ENCODE data around the gene LCLAT1.

LCLAT1 gene

DNA sequence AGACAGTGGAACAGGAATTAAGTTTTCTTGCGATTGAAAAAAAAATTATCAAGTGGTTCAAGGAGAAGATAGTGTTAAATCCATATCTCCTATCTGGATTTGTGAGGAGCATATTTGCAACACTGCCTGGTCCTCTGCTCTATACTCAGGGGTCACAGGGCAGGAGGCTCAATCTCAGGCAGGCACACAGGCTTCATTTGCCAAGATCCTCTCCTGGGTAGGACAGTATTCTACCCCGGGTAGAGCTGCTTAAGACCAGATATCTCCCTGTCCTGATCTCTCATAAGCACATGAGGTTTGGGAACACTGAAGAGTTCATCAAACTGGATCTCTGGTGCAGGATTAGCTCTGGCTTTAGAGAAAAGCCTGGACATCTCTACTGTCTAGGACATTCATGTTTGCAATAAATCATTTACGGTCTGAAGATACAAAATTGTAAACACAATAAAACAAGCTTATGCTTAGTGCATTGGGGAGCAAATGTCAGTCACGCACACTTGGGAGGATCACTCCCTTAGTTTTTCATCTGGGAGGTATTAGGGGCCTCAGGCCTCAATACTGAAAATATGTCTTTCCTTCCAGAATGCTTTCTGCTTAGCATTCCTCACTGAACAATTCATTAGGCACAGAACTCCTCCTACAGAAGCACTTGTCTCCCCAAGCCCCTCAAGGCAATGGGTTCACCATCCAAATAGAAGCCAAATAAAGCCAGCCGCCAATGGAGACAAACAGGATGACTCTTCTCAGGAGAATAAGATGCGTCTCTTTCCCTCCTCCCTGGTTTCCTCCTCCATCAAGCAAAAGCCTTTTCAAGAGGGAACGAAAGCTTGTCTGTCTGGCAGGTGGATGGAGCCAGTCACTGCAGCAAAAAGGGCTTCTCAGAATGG lies 34.1 kb upstream of the LCLAT1 start:
- TF ChIP-seq GATA3 (IDR thresholded peaks at IDR 0.05; ENCODE audit: low read depth, low read length) (no peak), GATA2 (IDR thresholded peaks at IDR 0.05; ENCODE audit: low read depth, low read length) (no peak; the same call in 1 of the 2 replicates)

DNA sequence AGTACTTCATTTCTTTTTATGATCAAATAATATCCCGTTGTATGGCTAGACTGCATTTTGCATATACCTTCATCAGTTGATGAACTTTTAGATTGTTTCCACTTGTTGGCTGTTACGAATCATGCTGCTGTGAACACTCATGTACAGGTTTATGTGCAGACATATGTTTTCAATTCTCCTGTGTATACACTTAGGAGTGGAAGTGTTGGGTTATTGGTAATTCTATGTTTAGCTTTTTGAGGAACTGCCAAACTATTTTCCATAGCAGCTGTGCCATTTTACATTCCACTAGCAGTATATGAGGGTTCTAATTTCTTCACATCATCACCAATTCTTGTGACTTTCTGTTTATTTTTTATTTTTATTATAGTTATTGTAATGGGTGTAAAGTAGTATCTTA lies 32.1 kb upstream of the LCLAT1 start:
- no peak for TF ChIP-seq GATA3 (IDR thresholded peaks at IDR 0.05; ENCODE audit: low read depth, low read length)
- no peak for TF ChIP-seq GATA2 (IDR thresholded peaks at IDR 0.05; ENCODE audit: low read depth, low read length)

DNA sequence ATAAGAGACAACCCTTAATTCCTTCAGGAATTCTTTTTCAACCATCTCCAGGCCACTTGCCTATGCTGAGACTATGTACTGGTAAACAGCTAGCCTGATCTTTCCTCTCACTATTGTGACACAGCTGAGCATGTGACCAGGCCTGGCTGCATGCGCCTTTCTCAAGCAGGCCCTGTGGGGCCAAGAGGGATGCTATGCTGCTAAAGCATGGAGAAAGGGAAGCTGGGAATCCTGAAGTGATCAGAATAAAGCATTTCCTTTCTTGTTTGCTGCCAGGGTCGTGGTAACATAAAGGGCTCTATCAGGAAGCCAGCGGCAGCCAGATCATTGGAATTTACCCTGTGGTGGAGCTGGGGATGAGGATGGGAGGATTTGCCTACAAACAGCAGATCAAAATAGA lies 29.8 kb upstream of the LCLAT1 start:
- TF ChIP-seq GATA3 (IDR thresholded peaks at IDR 0.05; ENCODE audit: low read depth, low read length) (no peak), GATA2 (IDR thresholded peaks at IDR 0.05; ENCODE audit: low read depth, low read length) (no peak)

DNA sequence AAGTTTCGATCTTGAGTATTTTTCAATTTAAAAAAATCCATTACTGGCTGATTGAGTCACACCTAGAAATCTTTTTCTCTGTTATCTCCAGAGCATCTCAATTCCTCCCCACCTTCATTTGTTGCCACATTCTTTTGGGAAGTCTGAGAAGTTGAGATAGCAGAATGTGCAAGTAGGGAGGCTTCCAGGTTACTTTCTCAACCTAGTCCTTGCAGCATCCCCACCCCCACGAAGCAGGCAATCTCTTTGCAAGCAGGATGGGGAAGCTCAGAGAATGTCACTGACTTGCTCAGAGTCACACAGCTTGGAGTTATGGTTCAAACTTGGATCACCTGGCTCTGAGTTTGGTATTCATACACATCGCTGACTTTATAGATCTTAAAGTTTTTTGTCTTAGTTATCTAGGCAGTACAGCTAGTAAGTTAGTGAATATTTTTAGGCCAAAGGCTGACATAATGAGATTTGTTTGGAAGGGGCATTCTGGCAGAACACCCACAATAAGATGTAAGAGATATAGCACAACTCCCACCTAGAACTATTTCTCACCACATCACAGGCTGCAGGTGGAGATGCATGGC lies 25.9 kb upstream of the LCLAT1 start:
- no peak for TF ChIP-seq GATA3 (IDR thresholded peaks at IDR 0.05; ENCODE audit: low read depth, low read length)
- TF ChIP-seq GATA2 (IDR thresholded peaks at IDR 0.05; ENCODE audit: low read depth, low read length), result peak; percentile 32

DNA sequence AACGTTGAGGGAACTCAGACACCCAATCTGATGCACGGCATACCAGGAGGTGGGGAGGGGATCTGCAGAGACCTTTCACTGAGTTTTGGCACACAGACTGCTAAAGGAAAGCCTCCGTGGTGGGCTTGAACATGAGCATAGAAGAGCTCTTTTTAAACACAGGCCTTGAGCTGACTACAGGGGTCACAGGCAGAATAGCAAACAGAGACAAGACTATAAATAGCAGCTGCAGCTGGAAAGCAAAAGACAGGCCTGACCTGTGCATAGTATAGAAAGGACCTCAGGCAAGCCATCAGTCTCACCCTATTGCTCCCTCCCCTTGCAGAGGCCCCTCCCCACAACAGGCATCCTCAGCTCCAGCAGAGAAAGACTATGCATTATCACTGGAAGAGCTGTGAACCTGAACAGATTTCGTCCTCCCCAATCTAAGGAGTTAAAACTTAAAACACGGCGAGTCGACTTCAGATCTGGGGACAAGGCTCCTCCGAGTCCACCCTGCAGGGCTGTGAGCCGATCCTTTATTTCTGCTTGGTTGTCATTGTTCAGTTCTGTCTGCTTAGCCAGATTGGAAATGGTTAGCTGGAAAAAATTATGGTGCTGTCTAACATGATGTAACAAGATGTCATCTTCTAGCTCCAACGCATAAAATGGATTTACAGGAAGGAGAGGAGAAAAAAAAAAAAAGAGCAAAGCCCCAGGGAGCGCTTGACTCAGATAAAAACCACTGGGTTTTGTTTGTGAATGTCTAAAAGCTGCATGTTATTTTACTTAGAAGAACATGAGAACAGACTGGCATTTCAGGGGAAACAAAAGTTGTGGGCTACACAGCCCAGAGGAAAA lies 25.2 kb upstream of the LCLAT1 start:
- TF ChIP-seq GATA2 (IDR thresholded peaks at IDR 0.05; ENCODE audit: low read depth, low read length) (no peak; the same call in 1 of the 2 replicates), GATA3 (IDR thresholded peaks at IDR 0.05; ENCODE audit: low read depth, low read length) (no peak)

DNA sequence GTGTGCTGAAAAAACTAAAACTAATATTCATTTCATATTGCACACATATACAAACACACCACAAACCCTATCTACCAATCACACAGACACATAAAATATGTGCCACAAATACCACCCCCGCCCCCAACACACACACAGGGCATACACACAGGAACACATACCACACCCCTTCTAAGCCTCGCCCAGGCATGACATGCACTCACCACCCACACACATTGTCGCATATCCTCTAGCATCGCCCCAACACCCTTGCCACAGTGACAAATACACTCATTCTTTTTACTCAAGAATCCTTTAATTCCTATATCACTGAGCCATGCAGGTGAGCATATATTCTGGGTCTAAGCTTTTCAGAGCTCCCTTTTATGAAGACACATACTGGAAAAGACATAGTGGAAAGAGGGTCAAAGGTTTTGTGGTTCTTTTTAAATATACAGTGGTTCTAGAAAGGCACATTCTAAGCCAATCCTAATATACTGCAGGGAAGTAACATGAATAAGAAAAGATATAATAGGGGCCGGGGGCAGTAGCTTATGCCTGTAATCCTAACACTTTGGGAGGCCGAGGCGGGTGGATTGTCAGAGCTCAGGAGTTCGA lies 24.5 kb upstream of the LCLAT1 start:
- TF ChIP-seq GATA3 (IDR thresholded peaks at IDR 0.05; ENCODE audit: low read depth, low read length) (no peak), GATA2 (IDR thresholded peaks at IDR 0.05; ENCODE audit: low read depth, low read length) (no peak)

DNA sequence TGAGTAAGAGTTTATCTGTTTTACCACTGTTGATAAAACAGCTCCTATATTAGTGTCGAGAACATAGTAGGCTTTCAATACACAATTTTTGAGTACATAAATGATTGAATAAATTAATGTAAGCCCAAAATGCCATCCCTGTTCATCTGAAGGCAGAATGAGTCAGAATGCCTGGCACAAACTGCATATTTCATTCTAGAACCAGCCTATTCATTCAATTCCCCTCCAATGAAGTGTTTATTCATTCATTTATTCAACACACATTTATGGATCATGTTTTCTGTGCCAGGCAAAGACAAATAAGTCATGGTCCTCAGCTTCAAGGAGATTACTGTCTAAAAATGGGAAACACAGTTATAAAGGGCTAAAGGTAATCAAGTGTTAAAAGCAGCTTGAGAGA lies 22.8 kb upstream of the LCLAT1 start:
- TF ChIP-seq GATA3 (IDR thresholded peaks at IDR 0.05; ENCODE audit: low read depth, low read length), result no peak
- TF ChIP-seq GATA2 (IDR thresholded peaks at IDR 0.05; ENCODE audit: low read depth, low read length), result no peak

DNA sequence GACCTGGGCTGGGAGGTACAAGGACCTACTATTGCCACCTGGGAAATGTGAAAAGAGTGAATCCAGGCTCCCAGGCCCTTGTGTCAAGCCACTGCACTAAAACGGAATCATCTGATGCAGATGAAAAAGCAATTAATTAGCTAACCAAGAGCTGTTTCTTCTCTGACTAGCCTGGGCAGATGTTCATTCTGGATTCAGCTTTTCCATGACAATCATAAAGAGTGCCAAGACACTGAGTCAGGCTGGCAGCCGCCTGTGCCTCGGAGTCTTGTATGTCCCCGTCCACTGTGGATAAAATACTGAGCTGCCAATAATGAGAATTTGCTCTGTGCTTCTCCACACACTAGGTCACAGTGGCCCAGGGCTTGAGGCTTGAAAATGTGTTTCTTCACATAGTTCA lies 21.7 kb upstream of the LCLAT1 start:
- TF ChIP-seq GATA2 (IDR thresholded peaks at IDR 0.05; ENCODE audit: low read depth, low read length) (no peak), GATA3 (IDR thresholded peaks at IDR 0.05; ENCODE audit: low read depth, low read length) (no peak)

DNA sequence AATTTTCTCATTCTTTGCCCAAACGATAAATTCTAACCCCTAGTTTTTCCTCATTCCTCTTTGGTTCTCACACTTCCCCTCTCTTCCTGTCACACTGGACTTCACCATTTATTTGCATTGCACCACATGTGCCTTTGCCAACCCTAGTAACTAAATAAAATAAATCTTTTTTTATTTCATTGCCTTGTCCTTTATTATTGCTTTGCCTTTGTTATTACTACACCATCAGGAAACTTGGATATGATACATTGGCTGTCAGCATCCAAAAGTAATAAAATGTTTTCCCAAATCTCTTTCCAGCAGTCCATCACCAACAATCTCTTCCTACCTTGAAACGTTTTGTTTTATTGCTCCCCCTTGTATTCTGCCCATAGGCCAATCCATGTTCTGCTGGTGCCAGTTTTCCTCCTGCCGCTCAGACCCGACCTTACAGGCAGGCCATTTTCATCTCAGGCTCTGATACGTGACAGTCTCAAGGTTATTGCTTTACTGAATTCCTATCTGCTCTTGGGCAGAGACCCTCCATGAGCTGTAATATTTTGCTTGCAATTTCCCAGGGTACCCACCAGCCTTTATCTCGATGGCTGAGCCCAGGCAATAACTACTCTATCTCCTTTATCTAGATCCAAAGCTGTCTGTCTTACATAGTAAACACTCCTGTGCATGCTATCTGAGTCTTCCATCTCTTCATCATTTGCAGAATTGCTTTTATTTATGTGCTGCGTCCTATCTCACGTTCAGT lies 19.3 kb upstream of the LCLAT1 start:
- peak; percentile 96 for TF ChIP-seq GATA2 (IDR thresholded peaks at IDR 0.05; ENCODE audit: low read depth, low read length)
- TF ChIP-seq GATA3 (IDR thresholded peaks at IDR 0.05; ENCODE audit: low read depth, low read length), result peak; percentile 93

DNA sequence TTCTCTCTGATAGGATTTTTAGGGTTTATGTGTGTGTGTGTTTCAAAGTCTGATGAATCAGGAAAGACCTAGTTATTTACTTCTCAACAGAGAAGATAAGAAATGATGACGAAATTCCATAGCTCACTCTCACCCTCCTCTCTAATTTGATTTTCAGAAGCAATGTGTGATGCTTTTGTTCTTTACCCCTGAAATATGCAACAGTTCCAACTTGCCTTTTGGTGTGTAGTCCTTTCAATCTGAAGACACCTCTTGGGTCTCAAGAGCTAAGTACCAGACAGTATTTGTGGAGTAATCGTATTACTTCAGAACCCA lies 18.7 kb upstream of the LCLAT1 start:
- TF ChIP-seq GATA3 (IDR thresholded peaks at IDR 0.05; ENCODE audit: low read depth, low read length) (no peak; the same call in 1 of the 2 replicates), GATA2 (IDR thresholded peaks at IDR 0.05; ENCODE audit: low read depth, low read length) (peak; percentile 1; the same call in 1 of the 2 replicates)

DNA sequence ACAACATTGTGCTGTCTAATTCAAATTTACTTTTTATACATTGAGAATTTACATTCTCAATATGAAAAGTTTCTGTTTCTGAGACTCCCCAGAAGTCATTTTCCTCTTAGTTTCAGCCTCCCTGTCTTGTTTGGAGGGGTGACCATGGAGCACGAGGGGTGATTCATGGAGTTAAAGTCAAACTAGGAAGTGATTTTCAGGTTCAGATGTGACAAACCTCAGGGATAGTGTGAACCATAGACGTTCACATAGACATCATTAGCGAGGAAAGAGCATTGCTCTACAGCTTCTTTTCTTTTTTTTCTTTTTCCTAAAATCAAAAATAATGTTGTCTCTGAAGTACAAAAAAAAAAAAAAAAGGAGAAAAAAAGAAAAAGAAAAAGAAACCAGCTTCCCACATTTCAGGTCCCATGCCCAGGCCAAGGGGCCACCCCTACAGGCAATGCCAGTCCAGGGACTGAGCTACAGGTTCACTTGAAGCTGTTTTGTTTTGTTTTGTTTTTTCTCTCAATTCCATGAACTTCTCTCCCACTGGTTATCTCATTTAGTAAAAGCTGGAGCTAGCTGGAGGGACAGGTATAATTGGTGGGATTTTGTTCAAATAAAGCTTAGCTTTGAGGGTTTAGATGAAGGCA lies 18.1 kb upstream of the LCLAT1 start:
- no peak for TF ChIP-seq GATA3 (IDR thresholded peaks at IDR 0.05; ENCODE audit: low read depth, low read length)
- TF ChIP-seq GATA2 (IDR thresholded peaks at IDR 0.05; ENCODE audit: low read depth, low read length), result no peak

DNA sequence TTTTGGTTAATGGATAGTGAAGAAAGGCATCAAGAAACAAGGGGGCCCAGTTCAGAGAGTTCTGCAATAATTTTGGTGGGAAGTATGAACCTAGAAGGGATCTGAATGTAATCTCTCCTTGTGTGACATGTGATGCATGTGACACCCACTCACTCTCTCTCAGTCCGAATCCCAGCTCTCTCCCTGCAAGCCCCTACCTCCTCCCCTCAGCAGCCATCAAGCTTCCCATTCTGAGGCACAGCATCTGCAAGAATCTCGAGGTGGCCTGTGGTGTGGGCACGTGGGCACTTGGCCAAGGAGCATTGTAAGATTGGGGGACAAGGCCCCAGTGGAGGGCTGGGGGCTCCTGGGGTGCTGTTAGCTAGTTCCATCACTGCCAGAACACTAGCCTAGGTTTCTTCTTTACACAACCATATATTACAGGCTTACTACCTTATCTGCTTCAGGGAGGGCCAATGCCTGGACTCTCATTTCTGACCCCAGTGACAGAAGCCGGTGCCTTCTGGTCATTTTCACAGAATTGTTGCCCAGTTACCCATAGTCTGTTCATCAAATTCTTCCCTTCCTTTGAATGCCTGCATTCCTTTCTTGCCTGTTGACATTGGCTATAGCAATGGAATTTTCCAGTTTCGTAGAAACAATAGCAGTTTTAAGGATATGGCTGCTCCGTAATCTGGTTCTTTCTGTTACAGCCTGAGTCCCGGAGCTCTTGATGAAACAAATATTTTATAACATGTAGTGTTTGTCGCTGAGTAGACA lies 13.3 kb upstream of the LCLAT1 start:
- no peak for TF ChIP-seq GATA3 (IDR thresholded peaks at IDR 0.05; ENCODE audit: low read depth, low read length)
- no peak for TF ChIP-seq GATA2 (IDR thresholded peaks at IDR 0.05; ENCODE audit: low read depth, low read length)

All from SH-SY5Y (cell line).